Activated CD4-positive, alpha-beta T cell treated with anti-CD3 and anti-CD28 coated beads for 1 hour (primary cell): ENCODE measurements around the gene CD27.

Source experiments
- DNase-seq: peaks from one replicate; pipeline ENCODE4 v3.0.0-alpha.2; 2020

The CD27 gene

GRCh38 chr12:6434205-6435140, 10.3 kb upstream of the CD27 start:
- DNase-seq = no peak

- DNase-seq = no peak
Observed at GRCh38 chr12:6435961-6436715, 8.6 kb upstream of the CD27 start.

GRCh38 chr12:6437586-6437985, 7.2 kb upstream of the CD27 start:
- DNase-seq = no peak

GRCh38 chr12:6438345-6438744, 6.4 kb upstream of the CD27 start:
- no peak for DNase-seq

GRCh38 chr12:6440391-6440790, 4.4 kb upstream of the CD27 start:
- DNase-seq = no peak

- DNase-seq = no peak
Observed at GRCh38 chr12:6442836-6443235, 1.9 kb upstream of the CD27 start.

GRCh38 chr12:6443361-6443983, 1.3 kb upstream of the CD27 start:
- DNase-seq = no peak

- DNase-seq = no peak
Observed at GRCh38 chr12:6444031-6444430, 724 bp upstream of the CD27 start.

- DNase-seq = no peak
Observed at GRCh38 chr12:6450091-6450868, 5.5 kb downstream of the CD27 start.

- DNase-seq = no peak
Observed at GRCh38 chr12:6450869-6451347, 6.2 kb downstream of the CD27 start.

GRCh38 chr12:6451348-6452244, 6.8 kb downstream of the CD27 start, which contains the start of gene TAPBPL:
Gene TAPBPL, plus strand, starts transcription at chr12:6452042. Its CDS starts 207 bp downstream, at chr12:6452249.
- DNase-seq = peak; percentile 71

GRCh38 chr12:6452245-6452943, 7.6 kb downstream of the CD27 start:
- DNase-seq = no peak

- no peak for DNase-seq
Observed at GRCh38 chr12:6452944-6453630, 8.3 kb downstream of the CD27 start.

GRCh38 chr12:6457220-6457945, 12.6 kb downstream of the CD27 start:
- DNase-seq = no peak

- no peak for DNase-seq
Observed at GRCh38 chr12:6458281-6459003, 13.7 kb downstream of the CD27 start.

GRCh38 chr12:6459004-6459337, 14.2 kb downstream of the CD27 start:
- DNase-seq = no peak

- no peak for DNase-seq
Observed at GRCh38 chr12:6460751-6461371, 16.1 kb downstream of the CD27 start.
